H1 (cell line): ENCODE data around the gene KLHL30. TPM values are rescaled to one million over a fixed set of nuclear protein-coding genes. Genes with fewer than 3 reads are reported as not detected.

Source experiments
- CTCF ChIA-PET: fragments of 300-600 bp; sonication (Branson Sonifier 250); formaldehyde crosslinking; loops from one replicate; lab custom pipeline; 2021; ENCODE audit not compliant: partially characterized antibody; lab: Charles Lee
- POLR2A ChIA-PET: fragments of 300-600 bp; sonication (Branson Sonifier 250); formaldehyde crosslinking; loops from one replicate; lab custom pipeline; 2021; ENCODE audit warnings: inconsistent platforms; ENCODE audit not compliant: partially characterized antibody; lab: Charles Lee
- DNase-seq, 2 experiments: peaks; one replicate each; pipeline versions ENCODE4 v3.0.0 to v3.0.0-alpha.2; 2010 to 2022; ENCODE audit warnings: low spot score in 2 of 2, low read depth in 1 of 2, mixed read lengths in 1 of 2
- FAIRE-seq: peaks from 2 replicates; lab custom pipeline; 2011; peaks lifted over from hg19 to GRCh38; lab: Jason Lieb, UNC
- H2AFZ ChIP-seq: 2 replicates; pipeline ENCODE4 v1.8.1; 2012; ENCODE audit warnings: low read length, inconsistent platforms
- H2AK5ac ChIP-seq: 2 replicates; pipeline ENCODE4 v1.6.1; 2013; ENCODE audit warnings: low read depth, low read length
- H2BK120ac ChIP-seq: replicated peaks from 2 replicates; pipeline ENCODE3; 2013; ENCODE audit warnings: low read depth, low read length, inconsistent platforms
- H2BK12ac ChIP-seq: 2 replicates; pipeline ENCODE4 v1.6.1; 2013; ENCODE audit warnings: low read depth, low read length
- H2BK15ac ChIP-seq: 2 replicates; pipeline ENCODE4 v1.6.1; 2013; ENCODE audit warnings: low read length
- H2BK20ac ChIP-seq: 2 replicates; pipeline ENCODE4 v1.6.1; 2013; ENCODE audit warnings: low read length
- H2BK5ac ChIP-seq: 2 replicates; pipeline ENCODE4 v1.6.1; 2013; ENCODE audit warnings: low read depth, low read length
- H3K14ac ChIP-seq: 2 replicates; pipeline ENCODE4 v1.6.1; 2013; ENCODE audit warnings: inconsistent platforms; ENCODE audit not compliant: insufficient read length
- H3K18ac ChIP-seq: 2 replicates; pipeline ENCODE4 v1.6.1; 2013; ENCODE audit warnings: low read length; ENCODE audit errors: extremely low read depth
- H3K23ac ChIP-seq: 2 replicates; pipeline ENCODE4 v1.6.1; 2013; ENCODE audit warnings: inconsistent platforms; ENCODE audit not compliant: insufficient read length
- H3K23me2 ChIP-seq: 2 replicates; pipeline ENCODE4 v1.6.1; 2013; ENCODE audit warnings: low read depth, low read length
- H3K27ac ChIP-seq: 2 replicates; pipeline ENCODE4 v1.6.1; 2011; ENCODE audit warnings: low read depth, low read length, inconsistent platforms
- H3K27me3 ChIP-seq, 4 experiments: replicated peaks in 1 of 4; 1 replicate in 1 of 4; 2 replicates in 3 of 4; pipeline versions ENCODE4 v1.6.1 to v1.8.1; 2011 to 2013; ENCODE audit warnings: low read length in 3 of 4, mild to moderate bottlenecking in 3 of 4, inconsistent platforms in 2 of 4, mixed read lengths in 2 of 4, moderate library complexity in 1 of 4; ENCODE audit not compliant: control insufficient read depth in 3 of 4, insufficient read depth in 3 of 4; ENCODE audit errors: extremely low read depth in 1 of 4
- H3K36me3 ChIP-seq, 4 experiments: 2 replicates each; pipeline versions ENCODE4 v1.6.1 to v1.8.1; 2011 to 2013; ENCODE audit warnings: mild to moderate bottlenecking in 4 of 4, low read length in 3 of 4, moderate library complexity in 2 of 4, control low read depth in 1 of 4, inconsistent platforms in 1 of 4; ENCODE audit not compliant: insufficient read depth in 4 of 4, control insufficient read depth in 2 of 4
- H3K4ac ChIP-seq: replicated peaks from 2 replicates; pipeline ENCODE3; 2013; ENCODE audit warnings: low read length, low read depth, mixed read lengths, inconsistent platforms; ENCODE audit not compliant: insufficient read length
- H3K4me1 ChIP-seq, 4 experiments: replicated peaks in 1 of 4; 1 replicate in 1 of 4; 2 replicates in 3 of 4; pipeline versions ENCODE4 v1.6.1 to v1.8.1; 2011 to 2013; ENCODE audit warnings: low read length in 3 of 4, inconsistent platforms in 2 of 4, mixed read lengths in 1 of 4; ENCODE audit not compliant: insufficient read depth in 4 of 4, control insufficient read depth in 3 of 4
- H3K4me2 ChIP-seq, 2 experiments: 2 replicates each; pipeline versions ENCODE4 v1.6.1 to v1.8.1; 2011 to 2013; ENCODE audit warnings: low read depth in 2 of 2, low read length in 2 of 2, control low read depth in 1 of 2, inconsistent platforms in 1 of 2, mild to moderate bottlenecking in 1 of 2; ENCODE audit not compliant: insufficient read depth in 1 of 2
- H3K4me3 ChIP-seq, 4 experiments: fragments of 200-600, 300-600 bp in 1 of 4; sonication (generic), shearing (Covaris generic), sonication (Bioruptor Twin) in 1 of 4; 2 replicates each; pipeline versions ENCODE4 v1.5.1 to v1.8.1; 2011 to 2016; ENCODE audit warnings: low read length in 4 of 4, low read depth in 3 of 4, control low read depth in 2 of 4, inconsistent platforms in 2 of 4, mild to moderate bottlenecking in 2 of 4, mixed read lengths in 1 of 4, moderate library complexity in 1 of 4; ENCODE audit not compliant: insufficient read depth in 2 of 4; ENCODE audit errors: extremely low read depth in 1 of 4
- H3K56ac ChIP-seq: replicated peaks from 2 replicates; pipeline ENCODE3; 2013; ENCODE audit warnings: low read depth, mild to moderate bottlenecking, mixed read lengths, low read length, inconsistent platforms; ENCODE audit not compliant: insufficient read length
- H3K79me1 ChIP-seq: 2 replicates; pipeline ENCODE4 v1.6.1; 2013; ENCODE audit warnings: low read depth, low read length, control low read depth
- H3K79me2 ChIP-seq, 2 experiments: 2 replicates each; pipeline versions ENCODE4 v1.6.1 to v1.8.1; 2012 to 2013; ENCODE audit warnings: low read length in 2 of 2, mild to moderate bottlenecking in 2 of 2, inconsistent platforms in 1 of 2; ENCODE audit not compliant: insufficient read depth in 2 of 2, control insufficient read depth in 1 of 2
- H3K9ac ChIP-seq, 4 experiments: replicated peaks in 1 of 4; 1 replicate in 1 of 4; 2 replicates in 3 of 4; pipeline versions ENCODE4 v1.6.1 to v1.8.1; 2011 to 2013; ENCODE audit warnings: low read depth in 3 of 4, low read length in 3 of 4, control low read depth in 2 of 4, mild to moderate bottlenecking in 2 of 4, moderate library complexity in 2 of 4, inconsistent platforms in 1 of 4; ENCODE audit errors: extremely low read depth in 1 of 4
- H3K9me3 ChIP-seq, 2 experiments: 2 replicates each; pipeline versions ENCODE4 v1.6.1 to v1.8.1; 2012 to 2013; ENCODE audit warnings: mild to moderate bottlenecking in 2 of 2, moderate library complexity in 2 of 2, control low read depth in 1 of 2, inconsistent platforms in 1 of 2, low read depth in 1 of 2, low read length in 1 of 2, mixed read lengths in 1 of 2; ENCODE audit not compliant: insufficient read depth in 2 of 2
- H4K20me1 ChIP-seq, 2 experiments: replicated peaks in 1 of 2; 2 replicates each; pipeline versions ENCODE3 to v1.8.1; 2011 to 2013; ENCODE audit warnings: inconsistent platforms in 2 of 2, low read length in 2 of 2, mild to moderate bottlenecking in 1 of 2; ENCODE audit not compliant: insufficient read depth in 2 of 2, control insufficient read depth in 1 of 2
- H4K5ac ChIP-seq: 2 replicates; pipeline ENCODE4 v1.6.1; 2013; ENCODE audit warnings: low read length, low read depth, mixed read lengths, inconsistent platforms; ENCODE audit not compliant: insufficient read length
- H4K8ac ChIP-seq: 2 replicates; pipeline ENCODE4 v1.8.0; 2013; ENCODE audit warnings: mild to moderate bottlenecking, moderate library complexity, low read length, inconsistent platforms; ENCODE audit not compliant: insufficient read depth; ENCODE audit errors: extremely low read depth
- H4K91ac ChIP-seq: replicated peaks from 2 replicates; pipeline ENCODE3; 2013; ENCODE audit warnings: low read length, mixed read lengths, inconsistent platforms; ENCODE audit not compliant: insufficient read length
- CBX8 ChIP-seq: fragments of 300-800, 300-1000 bp; sonication (generic); IDR thresholded peaks from 2 replicates; pipeline ENCODE4 v1.7.1; 2016; ENCODE audit warnings: low read depth, low read length, borderline replicate concordance
- CHD1 ChIP-seq: IDR thresholded peaks from 2 replicates; pipeline ENCODE4 v1.6.1; 2012; ENCODE audit warnings: low read depth, low read length, improper control_type of control experiment
- EZH2 ChIP-seq: fragments of 200-600 bp; sonication (generic); IDR thresholded peaks from 2 replicates; pipeline ENCODE4 v1.7.1; 2012; ENCODE audit warnings: low read depth, mild to moderate bottlenecking, moderate library complexity, low read length, inconsistent platforms; ENCODE audit not compliant: severe bottlenecking
- JUN ChIP-seq: IDR thresholded peaks from 2 replicates; pipeline ENCODE4 v1.6.1; 2011; ENCODE audit warnings: low read depth, mild to moderate bottlenecking, improper control_type of control experiment, low read length
- MAFK ChIP-seq: IDR thresholded peaks from 2 replicates; pipeline ENCODE4 v1.6.1; 2012; ENCODE audit warnings: low read depth, mild to moderate bottlenecking, improper control_type of control experiment, low read length
- SAP30 ChIP-seq: fragments of 300-600 bp; sonication (generic); IDR thresholded peaks from 2 replicates; pipeline ENCODE4 v1.7.1; 2012; ENCODE audit warnings: low read length, moderate library complexity, mild to moderate bottlenecking, inconsistent platforms; ENCODE audit not compliant: insufficient read depth, insufficient replicate concordance
- SIRT6 ChIP-seq: IDR thresholded peaks from one replicate; pipeline ENCODE4 v1.7.1; 2012; ENCODE audit warnings: low read length, inconsistent platforms
- SP4 ChIP-seq: IDR thresholded peaks from 2 replicates; pipeline ENCODE4 v1.6.1; 2012; ENCODE audit warnings: low read length, inconsistent platforms
- TCF12 ChIP-seq: IDR thresholded peaks from 2 replicates; pipeline ENCODE4 v1.6.1; 2011; ENCODE audit warnings: low read depth, mild to moderate bottlenecking, low read length
- WGBS, 2 experiments: shearing (Covaris generic) in 1 of 2; methylation state at CpG; one replicate each; pipeline versions ENCODE4 v1.1.6 to v1.1.7; 2013 to 2015; ENCODE audit warnings: low lambda C conversion rate in 2 of 2, mixed read lengths in 2 of 2, inconsistent platforms in 1 of 2, low coverage in 1 of 2, missing lambda C conversion rate in 1 of 2; ENCODE audit not compliant: insufficient replicate concordance in 2 of 2, insufficient coverage in 1 of 2, insufficient read length in 1 of 2; ENCODE audit errors: extremely low coverage in 1 of 2, missing lambda C conversion rate in 1 of 2; 5-methylcytosine and 5-hydroxymethylcytosine counted together
- polyA plus RNA-seq, 7 experiments: library from polyadenylated mRNA; depleted of rRNA in 3 of 7; stranded (reverse) in 5 of 7; unstranded in 2 of 7; fragments of >200 nt in 5 of 7; fragments of 200-250 nt in 2 of 7; gene quantifications; 1 replicate in 5 of 7; 2 replicates in 1 of 7; 4 replicates in 1 of 7; pipeline versions ENCODE4 v1.2.1 to v1.2.3, GENCODE V29; 2011 to 2013; ENCODE audit warnings: missing spikeins in 2 of 7, mixed read lengths in 2 of 7
- total RNA-seq: library from RNA; stranded (reverse); fragmentation: NEBNext Ultra II Directional; extraction: Animal tissue kit (Norgen Biotek cat#: 25700); gene quantifications from 2 replicates; pipeline ENCODE4 v1.2.1, GENCODE V29; 2021

The KLHL30 gene
- total and polyA plus RNA-seq, 2 of the 8 experiments (the other 6 are each of a cell fraction or from before 2014, with no cell fraction given) = not detected

DNA sequence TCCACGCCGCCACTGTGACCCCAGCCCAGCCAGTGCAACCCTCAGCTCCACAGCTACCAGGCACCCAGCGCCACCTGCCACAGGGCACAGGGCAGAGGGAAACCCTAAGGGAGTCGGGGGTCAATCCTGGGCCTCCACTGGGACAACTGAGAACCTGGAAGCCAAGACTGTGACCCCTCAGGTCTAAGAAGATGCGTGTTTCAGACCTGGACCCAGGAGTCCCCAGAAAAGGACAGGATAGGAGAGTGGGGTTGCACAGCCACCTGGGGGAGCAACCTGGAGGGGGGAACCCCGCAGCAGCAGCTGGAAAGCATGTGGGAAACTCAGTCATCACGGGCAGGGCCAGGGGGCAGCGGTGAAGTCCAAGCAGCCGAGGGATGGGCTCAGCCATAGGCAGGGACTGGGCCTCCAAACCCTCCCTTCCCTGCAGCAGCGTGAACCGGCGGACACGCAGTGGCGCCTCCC lies 34.2 kb upstream of the KLHL30 start:
- DNase-seq (no peak), FAIRE-seq (no peak)
- no peak overlapping the region for H2BK5ac ChIP-seq
- peaks cover 0 to 19% (median 9%) of the 10 kb centered on the region in 4 experiments; a peak in 6 of 7 replicates for H3K4me1 ChIP-seq
- no peak overlapping the region for H3K18ac ChIP-seq
- WGBS, 2 experiments = 86% methylated on average over 14 of the region's 14 CpGs; no CpG with 5 or more reads in 1 of the 2 experiments
- no peak overlapping the region for H2AK5ac ChIP-seq
- no peak overlapping the region for H2BK15ac ChIP-seq
- ChIA-PET CTCF (no interaction called here), POLR2A (no interaction called here)
- H3K23ac ChIP-seq = no peak overlapping the region
- H4K20me1 ChIP-seq = no peaks in the 10 kb centered on the region
- no peak overlapping the region for H3K4me2 ChIP-seq
- no peak overlapping the region for H2AFZ ChIP-seq
- H3K9me3 ChIP-seq = no peaks in the 10 kb centered on the region
- no peak overlapping the region for H3K9ac ChIP-seq
- H4K8ac ChIP-seq = 0 out of 2 replicates have a peak overlapping the region, but pooled peaks have one; percentile 4
- no peak overlapping the region for H2BK20ac ChIP-seq
- H3K27me3 ChIP-seq = no peaks in the 10 kb centered on the region
- H3K14ac ChIP-seq = no peak overlapping the region
- H4K91ac ChIP-seq = no peak overlapping the region
- no peaks in the 10 kb centered on the region for H3K36me3 ChIP-seq
- no peaks in the 10 kb centered on the region; the same call in 1 of the 2 replicates for H3K23me2 ChIP-seq
- H2BK12ac ChIP-seq = no peak overlapping the region
- H3K4me3 ChIP-seq = no peak overlapping the region
- H3K4ac ChIP-seq = no peak overlapping the region
- H3K27ac ChIP-seq = no peak overlapping the region
- no peak overlapping the region for H3K56ac ChIP-seq
- no peak overlapping the region for H4K5ac ChIP-seq
- no peaks in the 10 kb centered on the region for H3K79me2 ChIP-seq
- H2BK120ac ChIP-seq = no peak overlapping the region
- no peaks in the 10 kb centered on the region for H3K79me1 ChIP-seq
- TF ChIP-seq EZH2 (no peak), SIRT6 (no peak), JUN (no peak), SAP30 (no peak), MAFK (no peak), CHD1 (no peak), SP4 (no peak), CBX8 (no peak), TCF12 (no peak)
